Measurements from ENCODE around the gene RASA3. TPM values are rescaled to one million over a fixed set of nuclear protein-coding genes. Genes with fewer than 3 reads are reported as not detected.

Gene RASA3
- total RNA-seq, 1 experiment from 2014 or later: 9.1 TPM

DNA sequence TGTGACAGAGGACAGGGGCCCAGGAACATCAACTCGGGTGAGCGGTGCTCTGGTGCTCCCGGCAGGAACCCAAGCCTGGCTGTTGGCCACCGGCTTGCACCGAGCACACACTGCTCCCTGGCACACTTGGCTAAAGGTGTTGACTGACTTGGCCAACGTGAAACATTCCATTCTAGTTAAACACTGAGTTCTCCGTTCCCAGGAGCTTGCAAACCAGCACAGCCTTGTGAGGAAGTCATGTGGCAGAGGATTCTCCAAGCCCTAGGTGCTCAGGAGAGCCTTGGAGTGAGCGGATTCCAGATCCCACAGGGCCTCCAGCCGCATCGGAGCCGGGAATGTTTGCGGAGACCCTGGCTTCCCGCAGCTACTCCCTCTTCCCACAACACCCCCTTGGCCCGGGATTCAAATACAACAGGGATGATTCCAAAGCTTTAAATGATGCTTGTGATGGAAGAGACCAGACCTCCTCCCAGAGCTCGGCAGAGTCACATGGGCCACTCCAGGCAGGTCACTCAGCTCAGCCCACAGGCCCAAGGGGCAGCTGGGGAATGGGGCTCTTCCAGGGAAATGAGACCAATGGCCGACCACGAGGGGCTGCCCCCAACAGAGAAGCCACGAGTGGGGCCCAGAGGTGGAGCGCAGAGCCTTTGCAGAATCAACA, 161.5 kb downstream of the RASA3 start:
- peak; percentile 96 for DNase-seq (ENCODE audit: unreplicated experiment)
- Mint-ChIP-seq H3K4me1 (ENCODE audit: insufficient read depth, unreplicated experiment) (peaks cover 5% of the 10 kb centered on the region), H3K9me3 (ENCODE audit: unreplicated experiment) (no peaks in the 10 kb centered on the region), H3K36me3 (ENCODE audit: insufficient read depth, unreplicated experiment) (peaks cover 5% of the 10 kb centered on the region), H3K27me3 (ENCODE audit: insufficient read depth, unreplicated experiment) (no peaks in the 10 kb centered on the region), H3K4me3 (ENCODE audit: unreplicated experiment) (peak overlapping the region; percentile 67), H3K27ac (ENCODE audit: low read depth, unreplicated experiment) (peak overlapping the region; percentile 86)
- TF ChIP-seq, protein P1, sequence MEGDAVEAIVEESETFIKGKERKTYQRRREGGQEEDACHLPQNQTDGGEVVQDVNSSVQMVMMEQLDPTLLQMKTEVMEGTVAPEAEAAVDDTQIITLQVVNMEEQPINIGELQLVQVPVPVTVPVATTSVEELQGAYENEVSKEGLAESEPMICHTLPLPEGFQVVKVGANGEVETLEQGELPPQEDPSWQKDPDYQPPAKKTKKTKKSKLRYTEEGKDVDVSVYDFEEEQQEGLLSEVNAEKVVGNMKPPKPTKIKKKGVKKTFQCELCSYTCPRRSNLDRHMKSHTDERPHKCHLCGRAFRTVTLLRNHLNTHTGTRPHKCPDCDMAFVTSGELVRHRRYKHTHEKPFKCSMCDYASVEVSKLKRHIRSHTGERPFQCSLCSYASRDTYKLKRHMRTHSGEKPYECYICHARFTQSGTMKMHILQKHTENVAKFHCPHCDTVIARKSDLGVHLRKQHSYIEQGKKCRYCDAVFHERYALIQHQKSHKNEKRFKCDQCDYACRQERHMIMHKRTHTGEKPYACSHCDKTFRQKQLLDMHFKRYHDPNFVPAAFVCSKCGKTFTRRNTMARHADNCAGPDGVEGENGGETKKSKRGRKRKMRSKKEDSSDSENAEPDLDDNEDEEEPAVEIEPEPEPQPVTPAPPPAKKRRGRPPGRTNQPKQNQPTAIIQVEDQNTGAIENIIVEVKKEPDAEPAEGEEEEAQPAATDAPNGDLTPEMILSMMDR (IDR thresholded peaks at IDR 0.05; ENCODE audit: unreplicated experiment): no peak
- intact Hi-C loops (cut with micrococcal nuclease): no loop called here
- CTCF ChIA-PET: interaction anchor here (0.6 to 1.6 kb wide), 3 partner anchors 23 to 263 kb away, joined by 3 to 4 read pairs (median 4); no protein-coding TSS in a partner anchor
- POLR2A ChIA-PET: interaction anchor here (0.7 to 4.0 kb wide), 18 partner anchors 8 to 311 kb away, joined by 3 to 47 read pairs (median 4); partner anchors contain the start of gene UPF3A
- no TSS peak for BruUV-seq (replicated peaks)

DNA sequence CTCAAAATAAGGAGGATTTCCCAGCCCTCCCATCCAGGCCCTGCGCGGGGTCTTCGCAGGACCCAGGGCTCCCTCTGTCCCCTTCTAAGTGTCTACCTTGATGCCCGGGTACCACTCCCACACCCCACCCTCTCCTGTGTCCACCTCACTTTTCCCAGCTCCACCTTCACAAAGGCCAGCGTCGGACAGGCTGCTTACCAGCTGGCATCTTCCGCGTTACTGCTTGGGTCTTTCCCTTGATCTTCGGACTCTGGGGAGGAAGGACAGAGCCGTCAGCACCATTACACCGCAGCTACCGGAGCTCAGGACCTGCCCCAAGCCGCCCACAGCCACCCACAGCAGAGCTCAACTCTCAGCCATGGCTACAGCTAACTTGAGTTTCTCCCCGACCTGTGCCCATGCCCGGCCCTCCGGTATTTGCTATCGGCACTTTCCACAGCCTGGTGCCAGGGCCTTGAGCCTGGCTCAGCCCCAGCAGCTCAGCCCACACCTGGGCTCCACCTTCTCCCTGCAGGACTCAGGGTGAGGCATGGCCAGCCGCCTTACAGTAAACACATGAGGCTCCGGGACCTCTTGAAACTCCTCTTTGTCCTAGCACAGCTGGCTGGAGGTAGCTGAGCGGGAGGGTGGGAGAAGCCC, 162.3 kb downstream of the RASA3 start:
- Mint-ChIP-seq H3K9me3 (ENCODE audit: unreplicated experiment) (no peaks in the 10 kb centered on the region), H3K4me3 (ENCODE audit: unreplicated experiment) (peak overlapping the region; percentile 67), H3K4me1 (ENCODE audit: insufficient read depth, unreplicated experiment) (peaks cover 5% of the 10 kb centered on the region), H3K27ac (ENCODE audit: low read depth, unreplicated experiment) (peak overlapping the region; percentile 86), H3K27me3 (ENCODE audit: insufficient read depth, unreplicated experiment) (no peaks in the 10 kb centered on the region), H3K36me3 (ENCODE audit: insufficient read depth, unreplicated experiment) (no peaks in the 10 kb centered on the region)
- BruUV-seq (replicated peaks): no TSS peak
- DNase-seq (ENCODE audit: unreplicated experiment): peak; percentile 83
- TF ChIP-seq, protein P1 (IDR thresholded peaks at IDR 0.05; ENCODE audit: unreplicated experiment): no peak
- ChIA-PET CTCF (interaction anchor here (0.6 to 1.6 kb wide), 4 partner anchors 9 to 264 kb away, joined by 3 to 6 read pairs (median 4); no protein-coding TSS in a partner anchor), POLR2A (interaction anchor here (0.8 to 4.0 kb wide), 14 partner anchors 9 to 312 kb away, joined by 3 to 47 read pairs (median 6); partner anchors contain the start of gene UPF3A)
- intact Hi-C loops (cut with micrococcal nuclease): no loop called here

DNA sequence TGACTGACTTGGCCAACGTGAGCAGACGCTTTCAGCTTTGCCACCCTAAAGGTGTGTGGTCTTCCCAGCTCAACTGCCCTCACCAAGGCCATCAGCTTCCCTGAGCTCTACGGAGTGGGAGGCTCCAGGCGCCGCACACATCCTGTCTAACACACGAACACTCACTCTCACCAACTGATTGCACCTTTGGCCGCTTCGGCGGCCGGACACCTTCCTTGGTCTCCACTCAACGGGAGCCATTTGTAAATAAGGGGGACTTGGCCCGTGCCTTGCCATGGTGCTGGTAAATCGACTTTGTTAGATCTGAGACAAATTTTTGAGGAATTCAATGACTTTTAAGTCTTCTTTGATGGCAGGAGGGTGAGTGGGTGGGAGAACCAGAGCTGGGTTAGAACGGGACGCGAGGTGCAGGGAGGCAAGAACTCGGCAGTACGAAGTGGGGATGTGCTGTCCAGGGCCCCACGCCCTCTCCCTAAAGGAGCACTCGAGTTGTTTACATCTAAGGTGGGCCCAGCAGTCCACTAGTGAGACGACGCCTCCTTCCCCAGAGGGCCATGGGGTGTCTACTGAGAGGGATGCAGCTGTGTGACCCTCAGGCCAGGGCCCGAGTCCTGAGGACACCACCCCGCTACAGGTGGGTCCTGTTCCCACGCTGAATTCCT, 163.0 kb downstream of the RASA3 start:
- no TSS peak for BruUV-seq (replicated peaks)
- POLR2A ChIA-PET: interaction anchor here (0.8 to 4.0 kb wide), 8 partner anchors 8 to 120 kb away, joined by 3 to 47 read pairs (median 8); no protein-coding TSS in a partner anchor
- H3K27me3 Mint-ChIP-seq (ENCODE audit: insufficient read depth, unreplicated experiment): no peaks in the 10 kb centered on the region
- peak overlapping the region; percentile 67 for H3K4me3 Mint-ChIP-seq (ENCODE audit: unreplicated experiment)
- no peaks in the 10 kb centered on the region for H3K36me3 Mint-ChIP-seq (ENCODE audit: insufficient read depth, unreplicated experiment)
- no peak for DNase-seq (ENCODE audit: unreplicated experiment)
- TF ChIP-seq, protein P1 (IDR thresholded peaks at IDR 0.05; ENCODE audit: unreplicated experiment): no peak
- intact Hi-C loops (cut with micrococcal nuclease): no loop called here
- H3K4me1 Mint-ChIP-seq (ENCODE audit: insufficient read depth, unreplicated experiment): peaks cover 5% of the 10 kb centered on the region
- CTCF ChIA-PET: interaction anchor here (1.2 kb wide), 2 partner anchors 9 to 10 kb away, joined by 6 read pairs; no protein-coding TSS in a partner anchor
- H3K9me3 Mint-ChIP-seq (ENCODE audit: unreplicated experiment): no peaks in the 10 kb centered on the region
- peak overlapping the region; percentile 86 for H3K27ac Mint-ChIP-seq (ENCODE audit: low read depth, unreplicated experiment)

All from MCF 10A (cell line).